ENCODE data around the gene SIDT2. TPM values are rescaled to one million over a fixed set of nuclear protein-coding genes. Genes with fewer than 3 reads are reported as not detected.
"Not testable (repeated sequence)": the region's sequence is repeated elsewhere in the genome, so short reads cannot be mapped to it uniquely, and the experiment has no call there.

The SIDT2 gene
- polyA plus RNA-seq, 1 experiment = 71.3 TPM

GRCh38 chr11:117181586-117182550 lies 3.3 kb downstream of the SIDT2 start:
- no peak for DNase-seq (ENCODE audit: low read depth)
- no peak overlapping the region for H3K4me3 ChIP-seq (ENCODE audit: low read depth, low read length)
- CTCF ChIA-PET = interaction anchor here (1.1 to 4.1 kb wide), 11 partner anchors 10 to 83 kb away, joined by 3 to 44 read pairs (median 12); partner anchors contain the start of genes PCSK7 and RNF214
- POLR2A ChIA-PET = no interaction called here
- peaks cover 10% of the 10 kb centered on the region for H3K36me3 ChIP-seq (ENCODE audit: control insufficient read depth, insufficient read depth, low read length)
- H3K27me3 ChIP-seq (ENCODE audit: control insufficient read depth, insufficient read depth, low read length) = no peaks in the 10 kb centered on the region
- TF ChIP-seq CTCF (IDR thresholded peaks at IDR 0.05; ENCODE audit: insufficient read depth, low read depth, low read length) = no peak

- Histone ChIP-seq H3K36me3 (ENCODE audit: control insufficient read depth, insufficient read depth, low read length) (peaks cover 10% of the 10 kb centered on the region), H3K4me3 (ENCODE audit: low read depth, low read length) (no peak overlapping the region), H3K27me3 (ENCODE audit: control insufficient read depth, insufficient read depth, low read length) (no peaks in the 10 kb centered on the region)
- ChIA-PET CTCF (interaction anchor here (1.3 to 3.4 kb wide), 5 partner anchors 11 to 44 kb away, joined by 3 to 20 read pairs (median 11); no protein-coding TSS in a partner anchor), POLR2A (no interaction called here)
- no peak for TF ChIP-seq CTCF (IDR thresholded peaks at IDR 0.05; ENCODE audit: insufficient read depth, low read depth, low read length)
- no peak for DNase-seq (ENCODE audit: low read depth)
Measured at GRCh38 chr11:117182551-117182935, 4.0 kb downstream of the SIDT2 start.

GRCh38 chr11:117183178-117183577 lies 4.6 kb downstream of the SIDT2 start:
- H3K36me3 ChIP-seq (ENCODE audit: control insufficient read depth, insufficient read depth, low read length) = peaks cover 10% of the 10 kb centered on the region
- H3K27me3 ChIP-seq (ENCODE audit: control insufficient read depth, insufficient read depth, low read length); DNase-seq (ENCODE audit: low read depth); POLR2A ChIA-PET; H3K4me3 ChIP-seq (ENCODE audit: low read depth, low read length): not testable (repeated sequence)
- CTCF ChIA-PET = interaction anchor here (1.3 to 1.7 kb wide), 2 partner anchors 38 to 43 kb away, joined by 3 read pairs; no protein-coding TSS in a partner anchor

DNA sequence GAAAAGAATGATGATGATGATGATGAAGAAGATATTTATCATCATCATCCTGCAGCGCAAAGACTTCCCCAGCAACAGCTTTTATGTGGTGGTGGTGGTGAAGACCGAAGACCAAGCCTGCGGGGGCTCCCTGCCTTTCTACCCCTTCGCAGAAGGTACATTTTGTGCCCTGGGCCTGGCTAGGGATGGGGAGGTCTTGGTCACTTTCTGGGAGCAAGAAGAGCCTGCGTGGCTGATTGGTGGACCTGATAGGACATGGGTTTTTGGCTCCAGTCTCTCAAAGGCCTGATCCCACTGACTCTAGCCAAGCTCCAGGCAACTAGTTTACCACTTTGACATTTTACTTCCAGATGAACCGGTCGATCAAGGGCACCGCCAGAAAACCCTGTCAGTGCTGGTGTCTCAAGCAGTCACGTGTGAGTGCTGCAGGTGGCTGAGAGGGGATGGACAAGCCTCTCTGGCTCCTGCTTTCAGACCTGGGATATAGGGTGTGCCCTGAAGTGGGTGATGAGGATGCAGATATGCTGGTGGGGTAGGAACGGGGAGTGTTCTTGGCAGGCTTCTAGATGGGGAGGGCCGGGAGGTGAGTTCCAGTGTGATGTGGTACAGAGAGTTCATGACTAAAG lies 5.3 kb downstream of the SIDT2 start:
- CTCF ChIA-PET = interaction anchor here (0.6 to 1.7 kb wide), 2 partner anchors 36 to 43 kb away, joined by 3 to 4 read pairs; no protein-coding TSS in a partner anchor
- TF ChIP-seq CTCF (IDR thresholded peaks at IDR 0.05; ENCODE audit: insufficient read depth, low read depth, low read length) = no peak
- H3K4me3 ChIP-seq (ENCODE audit: low read depth, low read length) = no peak overlapping the region
- POLR2A ChIA-PET = no interaction called here
- DNase-seq (ENCODE audit: low read depth) = no peak
- H3K27me3 ChIP-seq (ENCODE audit: control insufficient read depth, insufficient read depth, low read length) = no peaks in the 10 kb centered on the region
- peaks cover 13% of the 10 kb centered on the region for H3K36me3 ChIP-seq (ENCODE audit: control insufficient read depth, insufficient read depth, low read length)

DNA sequence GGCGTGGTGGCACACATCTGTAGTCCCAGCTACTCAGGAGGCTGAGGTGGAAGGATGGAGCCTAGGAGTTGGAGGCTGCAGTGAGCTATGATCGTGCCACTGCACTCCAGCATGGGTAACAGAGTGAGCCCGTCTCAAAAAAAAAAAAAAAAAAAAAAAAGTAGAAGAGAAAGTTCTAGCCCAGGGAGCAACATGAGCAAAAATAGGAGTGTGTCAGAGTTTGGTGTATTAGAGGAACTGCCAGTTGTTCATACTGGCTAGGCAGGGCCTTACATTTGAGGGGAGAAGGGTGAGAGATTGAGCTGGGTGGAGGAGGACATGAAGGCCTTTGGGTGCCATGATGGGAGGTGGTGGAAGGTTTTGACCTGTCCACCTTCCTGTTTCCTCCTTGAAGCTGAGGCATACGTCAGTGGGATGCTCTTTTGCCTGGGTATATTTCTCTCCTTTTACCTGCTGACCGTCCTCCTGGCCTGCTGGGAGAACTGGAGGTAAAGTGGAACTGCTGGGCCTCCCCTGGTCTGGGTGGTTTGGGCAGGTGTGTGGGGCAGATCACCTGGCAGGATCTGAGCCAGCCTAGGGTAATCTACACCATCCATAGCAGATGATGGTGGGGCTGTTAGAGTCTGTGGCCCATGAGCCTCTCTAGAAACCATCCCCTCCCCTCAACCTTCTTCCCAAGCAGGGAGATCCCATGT lies 7.3 kb downstream of the SIDT2 start:
- Histone ChIP-seq H3K36me3 (ENCODE audit: control insufficient read depth, insufficient read depth, low read length) (peaks cover 29% of the 10 kb centered on the region), H3K4me3 (ENCODE audit: low read depth, low read length) (no peak overlapping the region), H3K27me3 (ENCODE audit: control insufficient read depth, insufficient read depth, low read length) (no peaks in the 10 kb centered on the region)
- ChIA-PET CTCF (interaction anchor here (1.3 kb wide), 1 partner anchor 9 kb away, joined by 5 read pairs; no protein-coding TSS in a partner anchor), POLR2A (no interaction called here)
- no peak for DNase-seq (ENCODE audit: low read depth)
- TF ChIP-seq CTCF (IDR thresholded peaks at IDR 0.05; ENCODE audit: insufficient read depth, low read depth, low read length) = no peak
